ENCODE data around the gene CYP46A1. TPM values are rescaled to one million over a fixed set of nuclear protein-coding genes. Genes with fewer than 3 reads are reported as not detected.
A peak's percentile ranks its signal among the peaks of the same experiment; 100 is the strongest.

CYP46A1 gene
- total RNA-seq, 1 experiment from 2014 or later, result 0.30 TPM

DNA sequence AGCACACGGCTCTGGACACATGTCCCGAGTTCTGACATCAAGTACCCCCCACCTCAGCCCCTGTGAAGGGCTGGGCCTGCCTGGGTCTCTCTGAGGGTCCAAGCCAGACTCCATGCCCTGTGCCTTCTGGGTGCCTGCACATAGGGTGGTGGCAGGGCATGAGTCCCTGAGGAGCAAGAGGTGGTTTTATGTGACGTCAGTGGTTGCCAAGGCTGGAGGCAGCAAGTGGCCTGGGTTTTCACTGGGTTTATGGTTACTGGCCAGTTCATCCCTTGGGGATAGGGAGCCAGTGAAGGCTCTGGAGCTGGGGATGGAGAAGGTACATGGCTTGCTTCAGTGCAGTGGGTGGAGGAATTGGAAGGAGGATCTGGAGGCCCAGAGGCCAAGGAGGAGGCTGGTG, 58.0 kb downstream of the CYP46A1 start:
- Mint-ChIP-seq H3K27me3 (ENCODE audit: insufficient read depth, unreplicated experiment) (no peaks in the 10 kb centered on the region), H3K36me3 (ENCODE audit: insufficient read depth, unreplicated experiment) (no peaks in the 10 kb centered on the region), H3K4me3 (ENCODE audit: unreplicated experiment) (no peak overlapping the region), H3K4me1 (ENCODE audit: insufficient read depth, unreplicated experiment) (peaks cover 14% of the 10 kb centered on the region), H3K27ac (ENCODE audit: low read depth, unreplicated experiment) (no peak overlapping the region), H3K9me3 (ENCODE audit: unreplicated experiment) (no peaks in the 10 kb centered on the region)
- POLR2A ChIA-PET, result no interaction called here
- no peak for DNase-seq (ENCODE audit: unreplicated experiment)
- intact Hi-C loops (cut with micrococcal nuclease), result no loop called here
- CTCF ChIA-PET, result interaction anchor here (0.6 to 1.8 kb wide), 3 partner anchors 12 to 144 kb away, joined by 3 to 5 read pairs (median 3); no protein-coding TSS in a partner anchor
- TF ChIP-seq, protein P1, sequence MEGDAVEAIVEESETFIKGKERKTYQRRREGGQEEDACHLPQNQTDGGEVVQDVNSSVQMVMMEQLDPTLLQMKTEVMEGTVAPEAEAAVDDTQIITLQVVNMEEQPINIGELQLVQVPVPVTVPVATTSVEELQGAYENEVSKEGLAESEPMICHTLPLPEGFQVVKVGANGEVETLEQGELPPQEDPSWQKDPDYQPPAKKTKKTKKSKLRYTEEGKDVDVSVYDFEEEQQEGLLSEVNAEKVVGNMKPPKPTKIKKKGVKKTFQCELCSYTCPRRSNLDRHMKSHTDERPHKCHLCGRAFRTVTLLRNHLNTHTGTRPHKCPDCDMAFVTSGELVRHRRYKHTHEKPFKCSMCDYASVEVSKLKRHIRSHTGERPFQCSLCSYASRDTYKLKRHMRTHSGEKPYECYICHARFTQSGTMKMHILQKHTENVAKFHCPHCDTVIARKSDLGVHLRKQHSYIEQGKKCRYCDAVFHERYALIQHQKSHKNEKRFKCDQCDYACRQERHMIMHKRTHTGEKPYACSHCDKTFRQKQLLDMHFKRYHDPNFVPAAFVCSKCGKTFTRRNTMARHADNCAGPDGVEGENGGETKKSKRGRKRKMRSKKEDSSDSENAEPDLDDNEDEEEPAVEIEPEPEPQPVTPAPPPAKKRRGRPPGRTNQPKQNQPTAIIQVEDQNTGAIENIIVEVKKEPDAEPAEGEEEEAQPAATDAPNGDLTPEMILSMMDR (IDR thresholded peaks at IDR 0.05; ENCODE audit: unreplicated experiment), result no peak
- BruUV-seq (replicated peaks), result no TSS peak

GRCh38 chr14:99742509-99743487, 58.7 kb downstream of the CYP46A1 start:
- Mint-ChIP-seq H3K9me3 (ENCODE audit: unreplicated experiment) (no peaks in the 10 kb centered on the region), H3K27ac (ENCODE audit: low read depth, unreplicated experiment) (no peak overlapping the region), H3K27me3 (ENCODE audit: insufficient read depth, unreplicated experiment) (no peaks in the 10 kb centered on the region), H3K4me3 (ENCODE audit: unreplicated experiment) (no peak overlapping the region), H3K4me1 (ENCODE audit: insufficient read depth, unreplicated experiment) (peaks cover 17% of the 10 kb centered on the region), H3K36me3 (ENCODE audit: insufficient read depth, unreplicated experiment) (no peaks in the 10 kb centered on the region)
- TF ChIP-seq, protein P1 (IDR thresholded peaks at IDR 0.05; ENCODE audit: unreplicated experiment), result no peak
- ChIA-PET POLR2A (interaction anchor here (0.8 kb wide), 1 partner anchor 53 kb away, joined by 3 read pairs; no protein-coding TSS in a partner anchor), CTCF (interaction anchor here (0.7 to 1.5 kb wide), 4 partner anchors 11 to 157 kb away, joined by 3 to 4 read pairs (median 4); no protein-coding TSS in a partner anchor)
- no peak for DNase-seq (ENCODE audit: unreplicated experiment)
- intact Hi-C loops (cut with micrococcal nuclease), result no loop called here
- no TSS peak for BruUV-seq (replicated peaks)

GRCh38 chr14:99744199-99744872, 60.2 kb downstream of the CYP46A1 start:
- Mint-ChIP-seq H3K36me3 (ENCODE audit: insufficient read depth, unreplicated experiment) (no peaks in the 10 kb centered on the region), H3K27ac (ENCODE audit: low read depth, unreplicated experiment) (peak overlapping the region; percentile 65), H3K4me3 (ENCODE audit: unreplicated experiment) (no peak overlapping the region), H3K27me3 (ENCODE audit: insufficient read depth, unreplicated experiment) (no peaks in the 10 kb centered on the region), H3K4me1 (ENCODE audit: insufficient read depth, unreplicated experiment) (peaks cover 17% of the 10 kb centered on the region), H3K9me3 (ENCODE audit: unreplicated experiment) (no peaks in the 10 kb centered on the region)
- ChIA-PET POLR2A (interaction anchor here (0.6 to 1.9 kb wide), 3 partner anchors 13 to 262 kb away, joined by 3 to 6 read pairs (median 3); no protein-coding TSS in a partner anchor), CTCF (interaction anchor here (0.9 to 1.5 kb wide), 2 partner anchors 9 to 15 kb away, joined by 3 to 4 read pairs; no protein-coding TSS in a partner anchor)
- TF ChIP-seq, protein P1 (IDR thresholded peaks at IDR 0.05; ENCODE audit: unreplicated experiment), result no peak
- peak; percentile 31 for DNase-seq (ENCODE audit: unreplicated experiment)
- no TSS peak for BruUV-seq (replicated peaks)
- intact Hi-C loops (cut with micrococcal nuclease), result no loop called here

DNA sequence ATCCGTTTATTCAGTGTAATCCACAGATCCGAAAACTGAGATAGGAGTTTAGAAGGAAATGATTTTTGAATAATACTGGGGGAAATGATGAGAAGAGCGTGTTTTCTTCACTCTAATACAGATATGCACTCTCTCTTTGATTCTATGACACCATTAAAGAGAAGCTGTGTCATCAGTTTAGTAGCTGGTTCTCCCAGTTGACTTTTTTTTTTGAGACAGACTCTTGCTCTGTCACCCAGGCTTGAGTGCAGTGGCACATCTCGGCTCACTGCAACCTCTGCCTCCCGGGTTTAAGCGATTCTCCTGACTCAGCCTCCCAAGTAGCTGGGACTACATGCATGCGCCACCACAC, 60.8 kb downstream of the CYP46A1 start:
- peaks cover 17% of the 10 kb centered on the region for H3K4me1 Mint-ChIP-seq (ENCODE audit: insufficient read depth, unreplicated experiment)
- no peak for DNase-seq (ENCODE audit: unreplicated experiment)
- intact Hi-C loops (cut with micrococcal nuclease), result no loop called here
- TF ChIP-seq, protein P1 (IDR thresholded peaks at IDR 0.05; ENCODE audit: unreplicated experiment), result no peak
- H3K27ac Mint-ChIP-seq (ENCODE audit: low read depth, unreplicated experiment), result peak overlapping the region; percentile 65
- ChIA-PET CTCF (interaction anchor here (1.5 kb wide), 1 partner anchor 15 kb away, joined by 4 read pairs; no protein-coding TSS in a partner anchor), POLR2A (interaction anchor here (0.6 to 1.9 kb wide), 3 partner anchors 13 to 263 kb away, joined by 3 to 6 read pairs (median 3); no protein-coding TSS in a partner anchor)
- H3K4me3 Mint-ChIP-seq (ENCODE audit: unreplicated experiment), result no peak overlapping the region
- BruUV-seq (replicated peaks), result no TSS peak
- no peaks in the 10 kb centered on the region for H3K27me3 Mint-ChIP-seq (ENCODE audit: insufficient read depth, unreplicated experiment)
- no peaks in the 10 kb centered on the region for H3K9me3 Mint-ChIP-seq (ENCODE audit: unreplicated experiment)
- no peaks in the 10 kb centered on the region for H3K36me3 Mint-ChIP-seq (ENCODE audit: insufficient read depth, unreplicated experiment)

All from MCF 10A (cell line).